WTC11 (cell line): ENCODE measurements around the gene FHOD3. TPM values are rescaled to one million over a fixed set of nuclear protein-coding genes. Genes with fewer than 3 reads are reported as not detected.

Experiments
- ATAC-seq: fragments of 200-7000 bp; cut with Tn5 transposase; 2 replicates; pipeline ENCODE4 v1.10.0; 2021; ENCODE audit warnings: mild to moderate bottlenecking, moderate library complexity
- CTCF ChIA-PET: fragments of 300-600 bp; sonication (Branson Sonifier 250); formaldehyde crosslinking; loops from one replicate; lab custom pipeline; 2021; ENCODE audit warnings: antibody characterized with exemption; lab: Charles Lee
- POLR2A ChIA-PET: fragments of 350-600 bp; sonication (Branson Sonifier 250); formaldehyde crosslinking; loops from one replicate; lab custom pipeline; 2021; ENCODE audit warnings: antibody characterized with exemption; lab: Charles Lee
- DNase-seq: peaks from one replicate; pipeline ENCODE4 v3.0.0; 2021; ENCODE audit warnings: low spot score
- H3K27ac Mint-ChIP-seq: 2 replicates; pipeline ENCODE4 v1.8.0; 2021; ENCODE audit warnings: mixed read lengths
- H3K27me3 Mint-ChIP-seq: 2 replicates; pipeline ENCODE4 v1.8.0; 2021; ENCODE audit warnings: low read depth, mild to moderate bottlenecking, moderate library complexity, mixed read lengths
- H3K36me3 Mint-ChIP-seq: 2 replicates; pipeline ENCODE4 v1.8.0; 2021; ENCODE audit warnings: mixed read lengths
- H3K4me1 Mint-ChIP-seq: 2 replicates; pipeline ENCODE4 v1.8.0; 2022; ENCODE audit warnings: mixed read lengths
- H3K4me3 Mint-ChIP-seq: 2 replicates; pipeline ENCODE4 v1.8.0; 2021; ENCODE audit warnings: mild to moderate bottlenecking, moderate library complexity, mixed read lengths
- H3K9me3 Mint-ChIP-seq: 2 replicates; pipeline ENCODE4 v1.8.0; 2021; ENCODE audit warnings: mixed read lengths
- ATF2 ChIP-seq: sonication (generic); formaldehyde crosslinking; IDR thresholded peaks from 2 replicates; pipeline ENCODE4 v1.8.1; 2022; ENCODE audit warnings: low read depth, missing genetic modification reagents, borderline replicate concordance
- CREB1 ChIP-seq: sonication (generic); formaldehyde crosslinking; IDR thresholded peaks from 2 replicates; pipeline ENCODE4 v1.8.0; 2023; ENCODE audit warnings: mild to moderate bottlenecking, missing genetic modification reagents
- E2F5 ChIP-seq: sonication (generic); formaldehyde crosslinking; IDR thresholded peaks from 2 replicates; pipeline ENCODE4 v1.8.1; 2022; ENCODE audit warnings: mild to moderate bottlenecking, moderate library complexity, missing genetic modification reagents
- EMX1 ChIP-seq: fragments of 250-450 bp; sonication (Bioruptor Pico); IDR thresholded peaks from 2 replicates; pipeline ENCODE4 v1.8.0; 2021; ENCODE audit warnings: mild to moderate bottlenecking
- ERG ChIP-seq: fragments of 250-450 bp; sonication (Bioruptor Pico); IDR thresholded peaks from 2 replicates; pipeline ENCODE4 v1.8.0; 2021; ENCODE audit warnings: mild to moderate bottlenecking
- ESRRA ChIP-seq: sonication (generic); formaldehyde crosslinking; IDR thresholded peaks from 2 replicates; pipeline ENCODE4 v1.8.1; 2022; ENCODE audit warnings: mild to moderate bottlenecking, missing genetic modification reagents, borderline replicate concordance
- ETV6 ChIP-seq: sonication (generic); formaldehyde crosslinking; IDR thresholded peaks from 2 replicates; pipeline ENCODE4 v1.8.1; 2022; ENCODE audit warnings: mild to moderate bottlenecking, missing genetic modification reagents
- FOXK1 ChIP-seq: sonication (generic); formaldehyde crosslinking; IDR thresholded peaks from 2 replicates; pipeline ENCODE4 v1.8.0; 2022; ENCODE audit warnings: mild to moderate bottlenecking, moderate library complexity, missing genetic modification reagents
- HMGA2 ChIP-seq: fragments of 250-450 bp; sonication (Bioruptor Pico); IDR thresholded peaks from 2 replicates; pipeline ENCODE4 v1.4.0; 2021; ENCODE audit warnings: mild to moderate bottlenecking, moderate library complexity
- IRF1 ChIP-seq: sonication (generic); formaldehyde crosslinking; IDR thresholded peaks from 2 replicates; pipeline ENCODE4 v1.8.0; 2023; ENCODE audit warnings: missing genetic modification reagents
- JAZF1 ChIP-seq: fragments of 250-450 bp; sonication (Bioruptor Pico); IDR thresholded peaks from 2 replicates; pipeline ENCODE4 v1.9.0; 2021; ENCODE audit warnings: moderate library complexity, mild to moderate bottlenecking, inconsistent platforms
- JUN ChIP-seq: sonication (generic); formaldehyde crosslinking; IDR thresholded peaks from 2 replicates; pipeline ENCODE4 v1.8.0; 2023; ENCODE audit warnings: mild to moderate bottlenecking, missing genetic modification reagents
- NR1H2 ChIP-seq: sonication (generic); formaldehyde crosslinking; IDR thresholded peaks from 2 replicates; pipeline ENCODE4 v1.9.0; 2021; ENCODE audit warnings: mild to moderate bottlenecking, moderate library complexity, missing genetic modification reagents
- NR2C2 ChIP-seq: sonication (generic); formaldehyde crosslinking; IDR thresholded peaks from 2 replicates; pipeline ENCODE4 v1.8.0; 2022; ENCODE audit warnings: mild to moderate bottlenecking, missing genetic modification reagents
- NR3C1 ChIP-seq: sonication (generic); formaldehyde crosslinking; conservative IDR thresholded peaks from 2 replicates; pipeline ENCODE4 v1.8.1; 2023; ENCODE audit warnings: low read depth, mild to moderate bottlenecking, missing genetic modification reagents
- OVOL2 ChIP-seq: fragments of 250-450 bp; sonication (Bioruptor Pico); IDR thresholded peaks from 2 replicates; pipeline ENCODE4 v1.9.0; 2021; ENCODE audit warnings: mild to moderate bottlenecking, borderline replicate concordance
- SP1 ChIP-seq: sonication (generic); formaldehyde crosslinking; conservative IDR thresholded peaks from 2 replicates; pipeline ENCODE4 v1.8.1; 2022; ENCODE audit warnings: missing genetic modification reagents
- TEAD1 ChIP-seq: sonication (generic); formaldehyde crosslinking; IDR thresholded peaks from 2 replicates; pipeline ENCODE4 v1.8.0; 2022; ENCODE audit warnings: mild to moderate bottlenecking, missing genetic modification reagents
- USF2 ChIP-seq: sonication (generic); formaldehyde crosslinking; IDR thresholded peaks from 2 replicates; pipeline ENCODE4 v1.8.1; 2023; ENCODE audit warnings: mild to moderate bottlenecking, missing genetic modification reagents, moderate library complexity
- ZNF121 ChIP-seq: sonication (generic); formaldehyde crosslinking; IDR thresholded peaks from 2 replicates; pipeline ENCODE4 v1.8.0; 2023; ENCODE audit warnings: missing genetic modification reagents
- ZNF416 ChIP-seq: fragments of 250-450 bp; sonication (Bioruptor Pico); IDR thresholded peaks from 2 replicates; pipeline ENCODE4 v1.9.0; 2021; ENCODE audit warnings: mild to moderate bottlenecking, inconsistent platforms
- ZNF423 ChIP-seq: fragments of 250-450 bp; sonication (Bioruptor Pico); IDR thresholded peaks from 2 replicates; pipeline ENCODE4 v2.1.2; 2022; ENCODE audit warnings: mild to moderate bottlenecking, moderate library complexity
- ZNF671 ChIP-seq: fragments of 250-450 bp; sonication (Bioruptor Pico); IDR thresholded peaks from 2 replicates; pipeline ENCODE4 v1.8.0; 2021; ENCODE audit warnings: mild to moderate bottlenecking
- total RNA-seq: library from RNA; stranded (reverse); gene quantifications from 3 replicates; pipeline ENCODE4 v1.2.3, GENCODE V29; 2021
- TF ChIP-seq, protein P1 (sequence below): sonication (generic); formaldehyde crosslinking; IDR thresholded peaks from 2 replicates; pipeline ENCODE4 v1.8.1; 2023; ENCODE audit warnings: mild to moderate bottlenecking, missing genetic modification reagents
- TF ChIP-seq, protein P2 (sequence below): sonication (generic); formaldehyde crosslinking; IDR thresholded peaks from 2 replicates; pipeline ENCODE4 v1.8.0; 2022; ENCODE audit warnings: mild to moderate bottlenecking, missing genetic modification reagents

Gene FHOD3
- total RNA-seq, 1 experiment from 2014 or later: 3.8 TPM

DNA sequence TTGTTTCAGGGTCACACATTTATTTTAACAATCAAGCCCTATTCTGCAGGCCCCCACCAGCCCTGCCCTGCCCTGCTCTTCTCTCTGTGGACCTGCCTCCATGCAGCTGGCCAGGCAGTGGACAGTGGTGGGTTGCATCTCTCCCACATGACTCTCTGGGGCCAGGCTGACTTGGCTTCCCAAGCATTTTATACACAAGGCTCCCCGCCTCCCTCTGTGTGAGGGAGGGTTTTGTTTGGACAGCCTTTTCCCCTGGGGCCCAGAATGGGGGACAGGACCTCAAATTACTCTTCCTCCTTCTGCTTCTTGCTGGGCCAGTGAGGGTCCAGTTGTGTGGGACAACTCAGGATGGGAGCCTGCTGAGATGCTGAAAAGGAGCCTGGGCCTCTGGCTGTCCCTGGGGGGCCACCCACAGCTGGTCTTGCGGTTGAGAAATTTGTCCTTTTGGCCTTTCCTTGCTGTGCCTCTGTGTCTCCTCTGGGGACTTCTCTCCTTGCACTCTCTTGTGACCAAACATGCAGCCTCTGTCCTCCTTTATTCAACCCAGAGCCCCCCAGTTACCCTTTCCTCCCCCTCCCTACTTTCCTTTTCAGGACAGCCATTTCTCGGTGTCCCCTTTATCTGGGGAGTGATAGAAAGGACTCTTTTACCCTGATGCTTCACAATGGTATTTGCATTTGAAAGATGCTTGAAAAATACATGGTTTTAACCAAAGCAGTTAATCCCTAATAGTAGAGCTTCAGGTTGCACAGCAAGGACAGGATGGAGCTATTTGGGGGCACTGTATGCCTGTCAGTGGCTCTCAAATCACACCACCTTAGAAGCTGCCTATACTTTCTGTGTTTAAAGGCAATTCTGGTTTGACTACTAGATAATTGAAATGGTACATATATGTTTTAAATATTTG is 151.1 kb downstream of the FHOD3 start:
- peak; percentile 63 for ATAC-seq
- Mint-ChIP-seq H3K9me3 (peaks cover 10% of the 10 kb centered on the region), H3K36me3 (peaks cover 7% of the 10 kb centered on the region), H3K27me3 (no peaks in the 10 kb centered on the region), H3K4me3 (peak overlapping the region; percentile 31), H3K4me1 (peaks cover 46% of the 10 kb centered on the region), H3K27ac (peak overlapping the region; percentile 96)
- ChIA-PET CTCF (interaction anchor here (0.9 to 1.8 kb wide), 3 partner anchors 13 to 135 kb away, joined by 3 to 7 read pairs (median 5); no protein-coding TSS in a partner anchor), POLR2A (no interaction called here)
- no peak for TF ChIP-seq JAZF1 (CRISPR knock-in tag)
- TF ChIP-seq HMGA2 (CRISPR knock-in tag): no peak
- 0 out of 2 replicates have a peak, but pooled peaks have one; percentile 41 for TF ChIP-seq SP1 (CRISPR knock-in tag)
- TF ChIP-seq USF2: 0 out of 2 replicates have a peak, but pooled peaks have one; percentile 21
- no peak for TF ChIP-seq IRF1 (CRISPR knock-in tag)
- peak; percentile 79 for TF ChIP-seq ZNF423 (CRISPR knock-in tag)
- TF ChIP-seq, protein P1, sequence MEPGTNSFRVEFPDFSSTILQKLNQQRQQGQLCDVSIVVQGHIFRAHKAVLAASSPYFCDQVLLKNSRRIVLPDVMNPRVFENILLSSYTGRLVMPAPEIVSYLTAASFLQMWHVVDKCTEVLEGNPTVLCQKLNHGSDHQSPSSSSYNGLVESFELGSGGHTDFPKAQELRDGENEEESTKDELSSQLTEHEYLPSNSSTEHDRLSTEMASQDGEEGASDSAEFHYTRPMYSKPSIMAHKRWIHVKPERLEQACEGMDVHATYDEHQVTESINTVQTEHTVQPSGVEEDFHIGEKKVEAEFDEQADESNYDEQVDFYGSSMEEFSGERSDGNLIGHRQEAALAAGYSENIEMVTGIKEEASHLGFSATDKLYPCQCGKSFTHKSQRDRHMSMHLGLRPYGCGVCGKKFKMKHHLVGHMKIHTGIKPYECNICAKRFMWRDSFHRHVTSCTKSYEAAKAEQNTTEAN (CRISPR knock-in tag): 0 out of 2 replicates have a peak, but pooled peaks have one; percentile 24
- DNase-seq: no peak

DNA sequence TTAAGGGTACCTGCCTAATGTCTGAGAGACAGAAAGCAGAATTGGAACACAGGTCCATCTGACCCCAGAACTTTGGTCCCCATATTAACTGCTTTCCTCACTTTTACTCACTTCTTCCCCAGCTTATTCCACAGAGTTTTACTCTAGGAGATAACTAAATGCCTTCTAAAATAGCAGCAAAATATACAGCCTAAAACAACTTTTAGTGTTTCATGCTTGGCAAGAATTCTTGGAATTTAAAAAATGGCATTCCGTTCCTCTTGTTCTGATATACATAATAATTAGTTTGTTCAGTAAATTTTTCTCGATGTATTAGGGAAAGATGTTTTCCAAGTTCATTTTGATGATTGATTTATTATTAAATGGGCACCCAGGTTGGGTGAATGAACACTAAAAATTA is 151.9 kb downstream of the FHOD3 start:
- no peak for ATAC-seq
- Mint-ChIP-seq H3K4me3 (peak overlapping the region; percentile 21; the same call in 1 of the 2 replicates), H3K27me3 (no peaks in the 10 kb centered on the region), H3K27ac (peak overlapping the region; percentile 6; the same call in 1 of the 2 replicates), H3K36me3 (peaks cover 1% of the 10 kb centered on the region), H3K9me3 (peaks cover 3% of the 10 kb centered on the region), H3K4me1 (peaks cover 46% of the 10 kb centered on the region)
- TF ChIP-seq NR1H2 (CRISPR knock-in tag): no peak
- TF ChIP-seq, protein P1 (CRISPR knock-in tag): no peak
- no peak for TF ChIP-seq ZNF416
- TF ChIP-seq TEAD1 (CRISPR knock-in tag): no peak
- TF ChIP-seq CREB1 (CRISPR knock-in tag): no peak
- TF ChIP-seq JUN: no peak
- TF ChIP-seq ATF2 (CRISPR knock-in tag): no peak
- no peak for TF ChIP-seq ETV6
- TF ChIP-seq EMX1 (CRISPR knock-in tag): no peak
- TF ChIP-seq FOXK1 (CRISPR knock-in tag): no peak
- no peak for TF ChIP-seq E2F5 (CRISPR knock-in tag)
- TF ChIP-seq NR2C2 (CRISPR knock-in tag): no peak
- TF ChIP-seq OVOL2 (CRISPR knock-in tag): no peak
- TF ChIP-seq, protein P2, sequence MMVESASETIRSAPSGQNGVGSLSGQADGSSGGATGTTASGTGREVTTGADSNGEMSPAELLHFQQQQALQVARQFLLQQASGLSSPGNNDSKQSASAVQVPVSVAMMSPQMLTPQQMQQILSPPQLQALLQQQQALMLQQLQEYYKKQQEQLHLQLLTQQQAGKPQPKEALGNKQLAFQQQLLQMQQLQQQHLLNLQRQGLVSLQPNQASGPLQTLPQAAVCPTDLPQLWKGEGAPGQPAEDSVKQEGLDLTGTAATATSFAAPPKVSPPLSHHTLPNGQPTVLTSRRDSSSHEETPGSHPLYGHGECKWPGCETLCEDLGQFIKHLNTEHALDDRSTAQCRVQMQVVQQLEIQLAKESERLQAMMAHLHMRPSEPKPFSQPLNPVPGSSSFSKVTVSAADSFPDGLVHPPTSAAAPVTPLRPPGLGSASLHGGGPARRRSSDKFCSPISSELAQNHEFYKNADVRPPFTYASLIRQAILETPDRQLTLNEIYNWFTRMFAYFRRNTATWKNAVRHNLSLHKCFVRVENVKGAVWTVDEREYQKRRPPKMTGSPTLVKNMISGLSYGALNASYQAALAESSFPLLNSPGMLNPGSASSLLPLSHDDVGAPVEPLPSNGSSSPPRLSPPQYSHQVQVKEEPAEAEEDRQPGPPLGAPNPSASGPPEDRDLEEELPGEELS (CRISPR knock-in tag): no peak
- TF ChIP-seq ZNF671 (CRISPR knock-in tag): no peak
- no peak for TF ChIP-seq ERG (CRISPR knock-in tag)
- TF ChIP-seq NR3C1: no peak
- no peak for TF ChIP-seq ZNF121 (CRISPR knock-in tag)
- no peak for TF ChIP-seq ESRRA (CRISPR knock-in tag)
- no peak for DNase-seq
- POLR2A ChIA-PET: no interaction called here
- CTCF ChIA-PET: interaction anchor here (0.9 to 1.8 kb wide), 4 partner anchors 12 to 134 kb away, joined by 3 to 7 read pairs (median 6); no protein-coding TSS in a partner anchor
